ENCODE measurements around the gene UBALD1. TPM values are rescaled to one million over a fixed set of nuclear protein-coding genes. Genes with fewer than 3 reads are reported as not detected.

Gene UBALD1
- total RNA-seq = 8.6 and 11.0 TPM in 2 replicates

DNA sequence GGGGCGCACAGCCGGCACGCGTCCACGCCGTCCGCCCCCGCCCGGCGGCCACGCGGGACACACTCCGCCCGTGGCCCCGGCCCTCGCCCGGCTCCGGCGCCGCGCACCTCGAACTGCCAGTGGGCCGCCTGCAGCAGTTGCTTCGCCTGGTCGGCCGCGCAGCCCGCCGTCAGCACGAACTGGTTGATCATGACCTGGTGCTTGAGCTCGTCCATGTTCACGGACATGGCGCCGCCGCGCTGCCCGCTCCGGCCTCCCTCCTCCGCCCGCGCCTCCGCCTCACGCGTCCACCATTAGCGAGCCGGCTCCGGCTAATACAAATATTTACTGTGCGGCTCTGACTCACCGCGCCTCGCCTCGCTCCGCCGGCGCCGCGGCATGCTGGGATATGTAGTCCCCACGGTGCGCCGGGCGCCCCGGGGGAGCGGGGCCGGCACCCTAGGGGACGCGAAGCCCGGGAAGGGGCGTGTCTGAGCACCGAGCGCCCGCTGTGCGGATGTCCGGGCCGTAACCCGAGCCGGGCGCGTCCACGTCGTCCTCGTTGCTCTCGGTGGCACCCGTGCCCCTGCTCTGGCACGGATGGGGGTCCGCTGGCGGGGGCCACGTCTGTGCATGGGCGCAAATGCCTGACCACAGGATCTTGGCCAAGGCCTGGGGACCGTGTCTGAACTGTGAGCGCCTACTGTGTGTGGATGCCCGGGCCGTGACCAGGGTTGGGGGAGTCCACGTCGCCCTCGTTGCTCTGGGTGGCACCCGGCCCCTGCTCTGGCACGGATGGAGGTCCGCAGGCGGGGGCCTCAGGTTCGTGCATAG lies at the start of gene UBALD1:
UBALD1 (minus strand) TSS at position 318 of the 813 bp plus-strand sequence; CDS start at position 227, 91 bp downstream.

DNA sequence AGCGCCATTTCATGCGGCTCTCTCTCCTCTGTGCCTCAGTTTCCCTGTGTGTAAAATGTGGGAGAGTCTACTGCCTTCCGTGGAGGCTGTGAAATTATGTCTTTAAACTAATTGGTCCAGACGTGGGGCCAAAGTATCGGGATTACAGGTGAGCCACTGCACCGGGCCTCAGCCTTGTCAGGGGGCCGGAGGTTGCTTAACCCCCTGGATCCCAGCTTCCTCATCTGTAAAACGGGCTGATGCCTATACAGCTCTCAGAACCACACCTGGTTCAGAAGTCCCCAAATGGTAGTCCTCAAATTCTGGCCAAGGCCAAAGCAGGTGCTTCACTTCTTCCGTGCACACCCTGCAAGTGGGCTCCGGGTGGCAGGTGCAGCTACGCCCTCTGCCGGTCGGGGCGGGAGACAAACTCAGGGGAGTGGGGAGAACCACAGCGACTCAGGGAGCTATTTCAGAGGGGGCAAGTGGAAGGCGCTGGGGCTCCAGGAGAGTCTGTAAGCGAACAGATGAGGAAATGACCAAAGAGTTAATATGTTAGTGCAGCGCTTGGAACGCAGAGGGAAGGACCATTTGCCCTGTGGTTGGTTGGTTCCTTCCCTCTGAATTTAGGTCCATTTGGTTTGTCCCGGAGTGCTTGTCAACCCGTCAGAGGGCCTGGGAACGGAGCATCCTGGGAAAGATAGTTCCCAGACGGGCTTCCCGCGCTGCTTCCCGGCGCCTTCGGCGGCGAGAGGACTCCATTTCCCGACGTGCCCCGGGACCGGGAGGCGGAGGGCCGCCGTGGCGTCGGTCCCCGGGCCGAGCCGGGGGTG lies 9.5 kb upstream of the UBALD1 start, which contains the start of gene MGRN1:
MGRN1 (plus strand) TSS at position 812 of the 812 bp plus-strand sequence. CDS start 135 bp downstream, outside the sequence.

Other genes starting within 250 kb of the UBALD1 start
- 69.6 and 76.8 TPM in 2 replicates for gene VASN, start 243.0 kb downstream of the UBALD1 start, total RNA-seq
- gene CORO7, start 198.3 kb downstream of the UBALD1 start, total RNA-seq = 12.1 and 12.8 TPM in 2 replicates
- gene DNAJA3, start 189.0 kb downstream of the UBALD1 start, total RNA-seq = 51.4 and 52.9 TPM in 2 replicates
- 89.6 and 101 TPM in 2 replicates for gene NMRAL1, start 140.3 kb downstream of the UBALD1 start, total RNA-seq
- gene HMOX2, start 138.5 kb downstream of the UBALD1 start, total RNA-seq = 54.1 and 60.0 TPM in 2 replicates
- 8.0 and 9.9 TPM in 2 replicates for gene CDIP1, start 76.1 kb downstream of the UBALD1 start, total RNA-seq
- under 0.01 and 0.17 TPM in 2 replicates for gene C16orf96, start 58.5 kb downstream of the UBALD1 start, total RNA-seq
- 26.0 and 28.9 TPM in 2 replicates for gene MGRN1, start 9.9 kb upstream of the UBALD1 start, total RNA-seq
- 22.9 and 23.8 TPM in 2 replicates for gene NUDT16L1, start 78.7 kb upstream of the UBALD1 start, total RNA-seq
- 10.4 and 10.8 TPM in 2 replicates for gene ANKS3, start 119.4 kb upstream of the UBALD1 start, total RNA-seq
- gene DNAAF8, start 119.6 kb upstream of the UBALD1 start, total RNA-seq = 0.30 and 1.5 TPM in 2 replicates
- 7.9 and 8.6 TPM in 2 replicates for gene ZNF500, start 152.3 kb upstream of the UBALD1 start, total RNA-seq
- not detected in 2 replicates for gene SEPTIN12, start 173.5 kb upstream of the UBALD1 start, total RNA-seq
- not detected in 2 replicates for gene SMIM22, start 180.5 kb upstream of the UBALD1 start, total RNA-seq
- gene ROGDI, start 187.7 kb upstream of the UBALD1 start, total RNA-seq = 18.3 and 27.1 TPM in 2 replicates
- gene GLYR1, start 232.4 kb upstream of the UBALD1 start, total RNA-seq = 39.5 and 44.4 TPM in 2 replicates
- 16.1 and 18.0 TPM in 2 replicates for gene UBN1, start 232.6 kb upstream of the UBALD1 start, total RNA-seq